BLaER1 (cell line): ENCODE data around the gene KLHL36.
A peak's percentile ranks its signal among the peaks of the same experiment; 100 is the strongest.
"Not testable (repeated sequence)": the region's sequence is repeated elsewhere in the genome, so short reads cannot be mapped to it uniquely, and the experiment has no call there.

Source experiments
- H3K27ac ChIP-seq: shearing (Covaris generic); formaldehyde crosslinking; 2 replicates; pipeline ENCODE4 v1.8.1; 2022
- H3K27me3 ChIP-seq: shearing (Covaris generic); formaldehyde crosslinking; 2 replicates; pipeline ENCODE4 v1.8.1; 2022
- H3K36me3 ChIP-seq: shearing (Covaris generic); formaldehyde crosslinking; 2 replicates; pipeline ENCODE4 v1.8.1; 2022
- H3K4me1 ChIP-seq: shearing (Covaris generic); formaldehyde crosslinking; 2 replicates; pipeline ENCODE4 v1.8.1; 2022
- H3K4me2 ChIP-seq: shearing (Covaris generic); formaldehyde crosslinking; 2 replicates; pipeline ENCODE4 v1.8.1; 2022
- H3K4me3 ChIP-seq: shearing (Covaris generic); formaldehyde crosslinking; 2 replicates; pipeline ENCODE4 v1.8.1; 2022
- H3K9ac ChIP-seq: shearing (Covaris generic); formaldehyde crosslinking; 2 replicates; pipeline ENCODE4 v1.8.1; 2022
- H3K9me3 ChIP-seq: shearing (Covaris generic); formaldehyde crosslinking; 2 replicates; pipeline ENCODE4 v1.8.1; 2022
- H4K20me1 ChIP-seq: shearing (Covaris generic); formaldehyde crosslinking; 2 replicates; pipeline ENCODE4 v1.8.1; 2022
- Cebpa-rat ChIP-seq: shearing (Covaris generic); IDR thresholded peaks from 2 replicates; pipeline ENCODE4 v1.8.1; 2022

The KLHL36 gene

GRCh38 chr16:84614623-84614967 is 33.7 kb upstream of the KLHL36 start:
- no peaks in the 10 kb centered on the region; the same call in 1 of the 2 replicates for H3K36me3 ChIP-seq
- no peak overlapping the region for H3K4me3 ChIP-seq
- H3K27me3 ChIP-seq = peaks cover 19% of the 10 kb centered on the region
- peaks cover 46% of the 10 kb centered on the region; the same call in 1 of the 2 replicates for H4K20me1 ChIP-seq
- no peak overlapping the region for H3K9ac ChIP-seq
- H3K9me3 ChIP-seq = peaks cover 9% of the 10 kb centered on the region; the same call in 1 of the 2 replicates
- TF ChIP-seq Cebpa-rat = no peak
- H3K4me2 ChIP-seq = peak overlapping the region; percentile 100
- H3K27ac ChIP-seq = 0 out of 2 replicates have a peak overlapping the region, but pooled peaks have one; percentile 11
- peaks cover 71% of the 10 kb centered on the region for H3K4me1 ChIP-seq

GRCh38 chr16:84614968-84615813 is 33.1 kb upstream of the KLHL36 start:
- Histone ChIP-seq H4K20me1 (peaks cover 46% of the 10 kb centered on the region; the same call in 1 of the 2 replicates), H3K4me2 (peak overlapping the region; percentile 100), H3K4me1 (peaks cover 71% of the 10 kb centered on the region), H3K9me3 (peaks cover 5% of the 10 kb centered on the region; the same call in 1 of the 2 replicates), H3K9ac (no peak overlapping the region), H3K36me3 (no peaks in the 10 kb centered on the region; the same call in 1 of the 2 replicates), H3K27me3 (peaks cover 19% of the 10 kb centered on the region), H3K27ac (no peak overlapping the region), H3K4me3 (no peak overlapping the region)
- no peak for TF ChIP-seq Cebpa-rat

GRCh38 chr16:84616515-84616914 is 31.8 kb upstream of the KLHL36 start:
- Histone ChIP-seq H4K20me1 (peaks cover 42% of the 10 kb centered on the region; the same call in 1 of the 2 replicates), H3K4me3 (peak overlapping the region; percentile 85)
- no peak for TF ChIP-seq Cebpa-rat

GRCh38 chr16:84617041-84617790 is 31.1 kb upstream of the KLHL36 start:
- Histone ChIP-seq H3K4me2 (peak overlapping the region; percentile 100), H3K9me3 (no peaks in the 10 kb centered on the region), H3K9ac (peak overlapping the region; percentile 81), H4K20me1 (peaks cover 36% of the 10 kb centered on the region; the same call in 1 of the 2 replicates), H3K4me3 (peak overlapping the region; percentile 85), H3K27me3 (peaks cover 19% of the 10 kb centered on the region), H3K27ac (peak overlapping the region; percentile 62), H3K4me1 (peaks cover 68% of the 10 kb centered on the region), H3K36me3 (no peaks in the 10 kb centered on the region; the same call in 1 of the 2 replicates)
- TF ChIP-seq Cebpa-rat = no peak

More at GRCh38 chr16:84616515-84616914, 31.8 kb upstream of the KLHL36 start:
- Histone ChIP-seq H3K9ac (peak overlapping the region; percentile 81; the same call in 1 of the 2 replicates), H3K27ac (no peak overlapping the region), H3K9me3 (no peaks in the 10 kb centered on the region), H3K4me2 (peak overlapping the region; percentile 100), H3K36me3 (no peaks in the 10 kb centered on the region; the same call in 1 of the 2 replicates), H3K4me1 (peaks cover 62% of the 10 kb centered on the region), H3K27me3 (peaks cover 19% of the 10 kb centered on the region)

GRCh38 chr16:84617791-84618580 is 30.3 kb upstream of the KLHL36 start, which contains the start of gene COTL1:
COTL1 (minus strand) TSS chr16:84618078; CDS start chr16:84617914, 164 bp downstream.
- Histone ChIP-seq H3K4me2 (peak within 1 kb of the TSS; percentile 100), H3K27ac (peak within 1 kb of the TSS; percentile 62), H4K20me1 (peaks cover 36% of the 10 kb centered on the region; the same call in 1 of the 2 replicates), H3K9me3 (no peaks in the 10 kb centered on the region), H3K4me3 (peak within 1 kb of the TSS; percentile 85), H3K9ac (peak within 1 kb of the TSS; percentile 81), H3K27me3 (peaks cover 19% of the 10 kb centered on the region), H3K36me3 (no peaks in the 10 kb centered on the region; the same call in 1 of the 2 replicates), H3K4me1 (peaks cover 68% of the 10 kb centered on the region)
- peak; percentile 100 for TF ChIP-seq Cebpa-rat

GRCh38 chr16:84618581-84619460 is 29.5 kb upstream of the KLHL36 start:
- Histone ChIP-seq H3K9ac (no peak overlapping the region), H3K4me3 (no peak overlapping the region)

GRCh38 chr16:84620913-84621312 is 27.4 kb upstream of the KLHL36 start:
- H3K27ac ChIP-seq, H3K9me3 ChIP-seq, H3K4me2 ChIP-seq, H3K9ac ChIP-seq, H3K4me3 ChIP-seq, H3K36me3 ChIP-seq: not testable (repeated sequence)
- Histone ChIP-seq H3K27me3 (peaks cover 18% of the 10 kb centered on the region), H4K20me1 (peaks cover 11% of the 10 kb centered on the region; the same call in 1 of the 2 replicates), H3K4me1 (peaks cover 44% of the 10 kb centered on the region)

More at GRCh38 chr16:84618581-84619460, 29.5 kb upstream of the KLHL36 start:
- Histone ChIP-seq H3K4me2 (no peak overlapping the region; the same call in 1 of the 2 replicates), H3K27ac (no peak overlapping the region), H3K36me3 (no peaks in the 10 kb centered on the region), H3K9me3 (no peaks in the 10 kb centered on the region), H4K20me1 (peaks cover 32% of the 10 kb centered on the region; the same call in 1 of the 2 replicates), H3K27me3 (peaks cover 19% of the 10 kb centered on the region), H3K4me1 (peaks cover 65% of the 10 kb centered on the region)
- TF ChIP-seq Cebpa-rat = no peak

GRCh38 chr16:84625556-84625955 is 22.8 kb upstream of the KLHL36 start:
- Histone ChIP-seq H3K27me3 (no peaks in the 10 kb centered on the region), H4K20me1 (no peaks in the 10 kb centered on the region), H3K36me3 (no peaks in the 10 kb centered on the region), H3K27ac (no peak overlapping the region), H3K9me3 (no peaks in the 10 kb centered on the region), H3K4me2 (no peak overlapping the region), H3K4me3 (no peak overlapping the region), H3K4me1 (peaks cover 36% of the 10 kb centered on the region), H3K9ac (no peak overlapping the region)
- TF ChIP-seq Cebpa-rat = no peak
